Muscle of leg (tissue), 11 donors: Measurements from ENCODE around the gene SMARCC1. TPM values are rescaled to one million over a fixed set of nuclear protein-coding genes. Genes with fewer than 3 reads are reported as not detected.

Experiments used
- DNase-seq: peaks from one replicate; pipeline ENCODE4 v3.0.0; 2013
- H3K27ac ChIP-seq: one replicate; pipeline ENCODE4 v1.5.1; 2013; ENCODE audit warnings: mild to moderate bottlenecking, low read length, control low read depth
- H3K27me3 ChIP-seq: one replicate; pipeline ENCODE4 v1.6.1; 2013; ENCODE audit warnings: low read length; ENCODE audit not compliant: control insufficient read depth, insufficient read depth
- H3K36me3 ChIP-seq: one replicate; pipeline ENCODE4 v1.6.1; 2013; ENCODE audit warnings: low read length; ENCODE audit not compliant: control insufficient read depth, insufficient read depth
- H3K4me1 ChIP-seq: one replicate; pipeline ENCODE4 v1.6.1; 2013; ENCODE audit warnings: low read length; ENCODE audit not compliant: control insufficient read depth, insufficient read depth
- H3K4me3 ChIP-seq: one replicate; pipeline ENCODE4 v1.5.1; 2013; ENCODE audit warnings: low read length, control low read depth
- H3K9me3 ChIP-seq: replicated peaks from 2 replicates; pipeline ENCODE4 v1.6.1; 2013; ENCODE audit warnings: low read depth, low read length; ENCODE audit not compliant: control insufficient read depth
- WGBS: methylation state at CpG from one replicate; pipeline ENCODE4 v1.1.5; 2013; ENCODE audit warnings: missing lambda C conversion rate; ENCODE audit not compliant: insufficient coverage; 5-methylcytosine and 5-hydroxymethylcytosine counted together
- polyA plus RNA-seq, 8 donors: library from polyadenylated mRNA; unstranded; fragments of 120-200 nt; gene quantifications; one replicate each; pipeline versions ENCODE4 v1.2.1 to v1.2.3, GENCODE V29; 2013; ENCODE audit warnings: inconsistent platforms in 1 of 8, low replicate concordance in 1 of 8; ENCODE audit not compliant: insufficient read length in 8 of 8, insufficient read depth in 1 of 8
- total RNA-seq: library from RNA; stranded (reverse); fragments of 120-200 nt; gene quantifications from one replicate; pipeline ENCODE4 v1.2.4, GENCODE V29; 2013

Gene SMARCC1
- total and polyA plus RNA-seq, 9 donors, result 35.5 to 73.0 (median 60.0) TPM

GRCh38 chr3:47802734-47803479, 21.2 kb upstream of the SMARCC1 start, which contains the start of gene DHX30:
DHX30 (plus strand) TSS chr3:47803138; CDS start chr3:47810684, 7,546 bp downstream.
- Histone ChIP-seq H3K27ac (peak within 1 kb of the TSS; percentile 97), H3K9me3 (no peaks in the 10 kb centered on the region), H3K4me1 (peaks cover 19% of the 10 kb centered on the region), H3K27me3 (no peaks in the 10 kb centered on the region), H3K36me3 (peaks cover 19% of the 10 kb centered on the region), H3K4me3 (peak within 1 kb of the TSS; percentile 88)
- peak; percentile 95 for DNase-seq
- WGBS, result under 1% methylated on average over 78 of the region's 90 CpGs

GRCh38 chr3:47799733-47800132, 18.0 kb upstream of the SMARCC1 start:
- DNase-seq, result no peak
- no peak overlapping the region for H3K4me3 ChIP-seq
- H3K4me1 ChIP-seq, result peaks cover 19% of the 10 kb centered on the region
- WGBS, result 83% methylated on average over 2 of the region's 4 CpGs
- H3K36me3 ChIP-seq, result no peaks in the 10 kb centered on the region
- no peaks in the 10 kb centered on the region for H3K9me3 ChIP-seq
- H3K27me3 ChIP-seq, result no peaks in the 10 kb centered on the region
- H3K27ac ChIP-seq, result no peak overlapping the region

- Histone ChIP-seq H3K27me3 (no peaks in the 10 kb centered on the region), H3K27ac (no peak overlapping the region), H3K4me3 (no peak overlapping the region), H3K9me3 (no peaks in the 10 kb centered on the region), H3K36me3 (no peaks in the 10 kb centered on the region), H3K4me1 (no peaks in the 10 kb centered on the region)
- DNase-seq, result no peak
- 72% methylated on average over 2 of the region's 4 CpGs for WGBS
These were observed 12.9 kb upstream of the SMARCC1 start for GRCh38 chr3:47794544-47794943.

- no peak for DNase-seq
- no CpG with 5 or more reads among the region's 2 CpGs for WGBS
- Histone ChIP-seq H3K9me3 (no peaks in the 10 kb centered on the region), H3K27me3 (no peaks in the 10 kb centered on the region), H3K4me3 (no peak overlapping the region), H3K4me1 (no peaks in the 10 kb centered on the region), H3K27ac (no peak overlapping the region), H3K36me3 (no peaks in the 10 kb centered on the region)
These were observed 11.0 kb upstream of the SMARCC1 start for GRCh38 chr3:47792699-47793098.

GRCh38 chr3:47791193-47791855, 9.6 kb upstream of the SMARCC1 start:
- H3K36me3 ChIP-seq, result no peaks in the 10 kb centered on the region
- H3K4me1 ChIP-seq, result no peaks in the 10 kb centered on the region
- no peak for DNase-seq
- H3K9me3 ChIP-seq, result no peaks in the 10 kb centered on the region
- 73% methylated on average over 7 of the region's 16 CpGs for WGBS
- no peaks in the 10 kb centered on the region for H3K27me3 ChIP-seq
- H3K4me3 ChIP-seq, result no peak overlapping the region
- H3K27ac ChIP-seq, result no peak overlapping the region

- no peak overlapping the region for H3K27ac ChIP-seq
- no peaks in the 10 kb centered on the region for H3K9me3 ChIP-seq
- H3K27me3 ChIP-seq, result no peaks in the 10 kb centered on the region
- no peaks in the 10 kb centered on the region for H3K36me3 ChIP-seq
- H3K4me1 ChIP-seq, result peaks cover 16% of the 10 kb centered on the region
- H3K4me3 ChIP-seq, result no peak overlapping the region
- no peak for DNase-seq
These were observed 2.0 kb upstream of the SMARCC1 start for GRCh38 chr3:47783673-47784072.

- no peak for DNase-seq
- WGBS, result 61% methylated on average over 11 of the region's 23 CpGs
These were observed 984 bp upstream of the SMARCC1 start for GRCh38 chr3:47782446-47783308.

GRCh38 chr3:47780741-47781684, 680 bp downstream of the SMARCC1 start:
- Histone ChIP-seq H3K27me3 (no peaks in the 10 kb centered on the region), H3K4me1 (peaks cover 16% of the 10 kb centered on the region), H3K4me3 (peak overlapping the region; percentile 81), H3K9me3 (no peaks in the 10 kb centered on the region), H3K36me3 (no peaks in the 10 kb centered on the region), H3K27ac (peak overlapping the region; percentile 95)
- DNase-seq, result peak; percentile 69
- 0% methylated on average over 44 of the region's 54 CpGs for WGBS

More at GRCh38 chr3:47782446-47783308, 984 bp upstream of the SMARCC1 start:
- no peaks in the 10 kb centered on the region for H3K27me3 ChIP-seq
- H3K4me3 ChIP-seq, result peak overlapping the region; percentile 81
- no peaks in the 10 kb centered on the region for H3K36me3 ChIP-seq
- no peaks in the 10 kb centered on the region for H3K9me3 ChIP-seq
- H3K27ac ChIP-seq, result peak overlapping the region; percentile 98
- H3K4me1 ChIP-seq, result peaks cover 16% of the 10 kb centered on the region

GRCh38 chr3:47778746-47779145, 2.9 kb downstream of the SMARCC1 start:
- 100% methylated on average over 1 of the region's 3 CpGs for WGBS
- H3K36me3 ChIP-seq, result no peaks in the 10 kb centered on the region
- no peaks in the 10 kb centered on the region for H3K27me3 ChIP-seq
- H3K4me3 ChIP-seq, result no peak overlapping the region
- H3K4me1 ChIP-seq, result peaks cover 16% of the 10 kb centered on the region
- no peak overlapping the region for H3K27ac ChIP-seq
- DNase-seq, result no peak
- no peaks in the 10 kb centered on the region for H3K9me3 ChIP-seq
